OCI-M2 (cell line): ENCODE data around the gene EVI2A.
"Not testable (repeated sequence)": the region's sequence is repeated elsewhere in the genome, so short reads cannot be mapped to it uniquely, and the experiment has no call there.

ENCODE experiments used
- DNase-seq: peaks from one replicate; lab custom pipeline; 2025; ENCODE audit not compliant: unreplicated experiment; lab: John Stamatoyannopoulos, UW

The EVI2A gene, protein sequence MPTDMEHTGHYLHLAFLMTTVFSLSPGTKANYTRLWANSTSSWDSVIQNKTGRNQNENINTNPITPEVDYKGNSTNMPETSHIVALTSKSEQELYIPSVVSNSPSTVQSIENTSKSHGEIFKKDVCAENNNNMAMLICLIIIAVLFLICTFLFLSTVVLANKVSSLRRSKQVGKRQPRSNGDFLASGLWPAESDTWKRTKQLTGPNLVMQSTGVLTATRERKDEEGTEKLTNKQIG

DNA sequence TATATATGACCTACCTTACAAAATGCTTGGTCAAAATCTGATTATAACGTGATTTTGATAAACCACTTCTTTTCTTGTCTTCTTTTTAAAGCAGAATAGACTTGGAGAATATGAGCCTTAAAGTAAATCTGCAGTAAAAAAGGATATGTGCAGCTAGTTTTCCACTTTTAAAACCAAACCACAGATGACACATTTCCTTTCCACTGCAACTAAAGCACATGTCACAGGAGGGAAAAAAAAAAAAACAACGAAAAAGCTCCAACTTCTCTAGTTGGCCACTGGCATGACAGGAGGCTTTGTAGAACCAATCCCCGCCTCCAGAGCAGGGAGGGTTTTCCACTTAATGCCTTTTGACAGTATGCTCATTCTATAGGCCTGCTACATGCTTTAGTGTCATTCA, at the start of gene EVI2A:
Gene EVI2A (minus strand): TSS at position 142 of the 400 bp plus-strand sequence. CDS start 2,609 bp downstream, outside the sequence.
- no peak for DNase-seq

DNA sequence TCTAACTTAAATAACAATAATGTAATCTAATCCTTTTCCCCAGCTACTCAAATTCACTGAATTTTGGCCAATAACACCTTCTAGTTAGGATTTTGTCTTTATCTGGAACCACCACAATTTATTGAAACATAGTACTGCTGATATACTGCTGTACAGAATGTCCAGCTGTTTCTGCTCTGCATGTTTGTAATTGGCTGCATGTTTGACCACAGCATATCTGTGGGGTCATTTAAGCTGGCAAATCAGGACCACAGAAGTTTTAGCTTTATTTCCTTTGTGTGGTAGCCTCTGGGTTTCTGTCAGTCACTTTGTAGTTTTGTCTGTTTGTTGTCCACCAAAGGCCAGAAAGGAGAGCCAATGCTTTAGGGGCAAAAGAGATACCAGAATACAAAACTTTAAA, 47.8 kb upstream of the EVI2A start:
- DNase-seq, result no peak

DNA sequence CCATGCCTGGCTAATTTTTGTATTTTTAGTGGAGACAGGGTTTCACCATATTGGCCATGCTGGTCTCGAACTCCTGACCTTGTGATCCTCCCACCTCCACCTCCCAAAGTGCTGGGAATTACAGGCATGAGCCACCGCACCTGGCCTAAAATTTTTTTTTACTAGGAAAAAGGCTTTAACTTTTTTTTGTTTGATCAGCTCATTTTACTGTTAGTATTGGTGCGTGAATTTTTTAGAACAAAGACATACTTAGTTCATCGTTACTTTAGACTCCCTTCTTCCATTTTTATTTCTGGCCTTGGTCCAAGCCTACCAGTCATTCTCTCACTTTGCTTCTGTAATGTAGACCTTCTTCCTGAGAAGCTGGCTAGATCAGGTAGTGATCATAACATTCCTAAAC, 44.7 kb upstream of the EVI2A start:
- DNase-seq, result no peak

DNA sequence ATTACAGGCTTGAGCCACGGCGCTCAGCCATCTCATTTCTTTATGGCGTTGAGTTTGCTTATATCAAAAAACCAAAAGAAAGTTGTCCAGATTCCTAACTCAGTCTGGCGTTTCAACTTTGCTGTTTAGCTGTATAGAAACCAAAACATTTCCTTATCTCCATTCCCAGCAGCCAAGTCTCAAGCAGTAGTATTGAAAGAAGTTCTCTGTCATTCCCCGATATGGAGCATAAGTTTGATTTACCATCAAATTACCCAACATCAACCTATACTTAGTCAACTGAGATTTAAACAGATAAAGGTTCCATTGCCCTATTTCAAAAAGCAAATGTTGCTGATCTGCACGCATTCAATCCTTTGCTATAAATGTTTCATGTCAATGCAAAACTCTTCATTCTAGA, 42.6 kb upstream of the EVI2A start:
- DNase-seq, result no peak

DNA sequence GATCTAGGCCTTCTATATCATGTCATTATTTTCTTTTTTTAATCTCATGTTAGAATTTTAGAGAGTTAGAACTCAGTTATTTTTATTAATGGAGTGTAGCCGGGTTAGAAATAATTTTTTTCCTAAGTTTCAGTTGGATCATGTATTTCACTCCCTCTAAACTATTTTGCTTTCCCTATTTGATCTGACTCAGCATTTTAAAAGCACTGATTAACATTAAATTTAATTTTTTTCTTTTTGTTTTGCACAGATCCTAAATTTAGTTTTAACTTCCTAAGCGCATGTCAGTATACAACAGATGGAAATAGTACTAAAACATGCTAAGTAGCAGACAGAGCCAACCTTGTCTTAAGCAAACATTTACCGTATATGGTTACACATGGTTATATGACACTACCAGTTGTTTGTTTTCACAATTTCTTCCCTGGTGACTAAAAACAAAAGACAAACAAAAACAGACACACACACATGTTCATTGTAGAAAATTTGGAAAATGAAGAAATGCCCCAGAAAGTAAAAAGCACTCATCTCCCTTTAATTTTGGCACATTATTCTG, 36.5 kb upstream of the EVI2A start:
- no peak for DNase-seq

DNA sequence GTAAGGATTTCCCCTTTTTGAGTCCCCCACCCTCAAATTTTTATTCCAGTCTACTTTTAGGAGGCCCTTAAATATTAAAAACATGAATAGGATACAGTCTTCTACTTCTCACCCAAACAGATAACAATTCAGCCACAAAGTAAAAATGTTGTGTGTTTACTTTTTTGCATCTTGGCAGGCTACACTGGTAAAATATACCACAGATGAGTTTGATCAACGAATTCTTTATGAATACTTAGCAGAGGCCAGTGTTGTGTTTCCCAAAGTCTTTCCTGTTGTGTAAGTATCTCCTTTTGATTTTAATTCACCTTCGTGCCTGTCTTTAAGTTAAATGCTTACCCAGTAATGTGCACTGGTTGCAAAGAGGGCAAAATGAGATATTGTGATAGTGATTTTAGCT, 35.7 kb upstream of the EVI2A start:
- DNase-seq, result no peak

DNA sequence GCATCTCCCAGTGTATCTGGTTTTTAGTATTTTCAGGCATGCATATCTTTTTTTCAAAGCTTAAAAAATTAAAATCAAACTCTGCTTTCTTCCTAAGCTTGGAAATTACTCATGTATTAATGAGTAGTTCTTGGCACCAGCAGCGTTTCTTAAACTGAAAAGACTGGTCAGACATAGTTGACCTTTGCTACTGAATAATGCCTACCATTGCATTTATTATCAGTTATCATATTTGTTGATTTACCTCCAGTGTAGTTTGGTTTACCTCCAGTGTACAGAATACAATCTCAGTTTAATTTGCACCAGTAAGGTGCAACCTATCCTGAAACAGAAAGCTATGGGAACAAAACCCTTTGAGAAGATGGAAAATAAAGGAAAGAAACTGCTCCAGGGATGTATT, 34.5 kb upstream of the EVI2A start:
- no peak for DNase-seq

DNA sequence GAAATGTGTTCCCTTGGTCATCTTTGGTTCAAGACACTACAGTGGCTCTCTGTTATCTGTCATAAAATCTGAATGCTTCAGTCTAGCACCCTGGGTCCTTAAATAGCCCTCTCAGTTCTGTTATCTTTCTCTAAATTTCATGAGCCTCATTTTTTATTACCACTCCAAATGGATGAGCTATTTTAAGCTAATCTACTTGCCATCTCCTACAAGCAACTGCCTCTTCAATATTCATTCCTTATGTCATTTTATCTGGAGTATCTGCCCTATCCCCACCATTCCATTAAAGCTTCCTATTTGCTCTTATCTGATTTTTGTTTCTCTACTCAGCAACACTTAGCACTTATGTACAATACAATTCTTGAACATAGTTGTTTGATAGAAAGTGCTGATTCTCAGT, 28.0 kb upstream of the EVI2A start:
- no peak for DNase-seq

DNA sequence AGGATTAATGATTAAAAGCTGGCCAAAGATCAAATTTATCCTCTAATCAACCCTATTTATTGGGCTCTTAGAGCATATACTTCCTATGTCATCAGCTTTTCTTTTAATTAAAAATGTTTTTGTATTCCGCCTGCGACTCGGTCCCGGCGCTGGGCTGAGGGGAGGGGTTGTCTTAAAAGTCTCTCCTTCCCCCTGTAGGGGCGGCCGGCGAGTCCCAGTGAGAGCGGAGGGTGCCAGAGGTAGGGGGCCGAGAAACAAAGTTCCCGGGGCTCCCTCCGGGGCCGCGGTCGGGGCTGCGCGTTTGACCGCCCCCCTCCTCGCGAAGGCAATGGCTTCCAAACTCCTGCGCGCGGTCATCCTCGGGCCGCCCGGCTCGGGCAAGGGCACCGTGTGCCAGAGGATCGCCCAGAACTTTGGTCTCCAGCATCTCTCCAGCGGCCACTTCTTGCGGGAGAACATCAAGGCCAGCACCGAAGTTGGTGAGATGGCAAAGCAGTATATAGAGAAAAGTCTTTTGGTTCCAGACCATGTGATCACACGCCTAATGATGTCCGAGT, 23.8 kb upstream of the EVI2A start:
- DNase-seq, result not testable (repeated sequence)

DNA sequence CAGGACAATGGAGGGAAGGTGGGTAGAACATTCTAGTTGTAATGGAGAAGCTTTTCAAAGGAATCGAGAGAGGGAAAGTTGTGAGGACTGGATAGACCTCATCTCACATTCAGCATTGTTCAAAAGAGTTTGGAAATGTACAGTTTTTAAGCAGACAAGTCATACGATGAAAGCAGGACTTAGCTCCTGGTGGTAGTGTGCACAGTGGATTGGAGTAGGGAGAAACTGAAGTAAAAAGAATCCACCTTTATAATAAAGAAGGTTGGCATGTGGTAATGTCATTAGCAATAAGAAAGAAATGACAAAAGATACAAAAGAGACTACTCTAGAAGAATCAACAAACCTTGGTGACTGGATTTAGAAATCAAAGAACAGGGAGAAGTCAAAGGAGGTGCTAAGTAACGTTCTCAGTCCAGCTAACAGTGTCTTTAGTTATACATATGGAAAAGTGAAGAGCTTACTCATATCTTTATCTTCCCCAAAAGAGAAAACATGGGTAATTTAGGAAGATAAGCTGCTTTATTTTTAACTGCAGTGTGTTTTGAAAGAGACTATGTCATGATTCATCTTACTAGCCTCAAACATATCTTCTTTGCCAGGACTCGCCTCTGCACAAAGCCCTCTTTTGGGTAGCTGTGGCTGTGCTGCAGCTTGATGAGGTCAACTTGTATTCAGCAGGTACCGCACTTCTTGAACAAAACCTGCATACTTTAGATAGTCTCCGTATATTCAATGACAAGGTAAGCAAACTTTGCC, 18.7 kb upstream of the EVI2A start:
- DNase-seq, result peak; percentile 47

DNA sequence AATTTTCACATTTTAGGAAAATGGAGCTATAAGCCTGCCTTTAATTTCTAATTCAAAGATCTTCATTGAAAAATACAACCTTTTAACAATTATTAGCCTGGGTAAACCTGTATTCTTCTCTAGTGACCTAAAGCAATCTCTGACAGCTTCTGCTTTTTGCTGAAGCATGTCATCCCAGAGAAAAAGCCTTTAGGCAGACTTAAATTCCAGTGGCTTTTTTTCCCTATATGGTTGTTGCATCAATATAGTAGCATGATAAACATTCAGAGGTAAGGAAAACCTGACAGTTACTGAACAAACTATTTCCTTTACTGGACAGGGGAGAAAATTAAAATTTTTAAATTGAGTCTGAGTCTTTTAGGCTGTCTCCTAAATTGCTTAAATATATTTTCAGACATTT, 7.8 kb upstream of the EVI2A start:
- DNase-seq, result no peak

DNA sequence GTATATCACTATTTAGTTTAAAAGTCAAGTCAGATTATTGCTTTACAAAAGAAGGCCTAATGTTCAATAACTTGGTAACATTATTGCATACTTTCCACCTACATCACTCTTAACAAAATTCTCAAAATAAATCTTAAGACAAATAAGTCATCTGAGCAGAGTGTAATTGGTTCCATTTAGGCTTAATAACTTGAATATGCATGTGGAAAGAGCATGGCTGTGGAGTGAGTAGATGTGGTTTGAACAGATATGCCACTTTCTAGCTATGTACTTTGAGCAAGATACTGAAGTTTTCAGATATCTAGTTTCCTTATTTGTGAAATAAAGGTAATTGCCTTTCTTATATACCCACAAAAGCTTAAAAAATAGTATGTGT, 6.7 kb upstream of the EVI2A start:
- DNase-seq, result no peak

DNA sequence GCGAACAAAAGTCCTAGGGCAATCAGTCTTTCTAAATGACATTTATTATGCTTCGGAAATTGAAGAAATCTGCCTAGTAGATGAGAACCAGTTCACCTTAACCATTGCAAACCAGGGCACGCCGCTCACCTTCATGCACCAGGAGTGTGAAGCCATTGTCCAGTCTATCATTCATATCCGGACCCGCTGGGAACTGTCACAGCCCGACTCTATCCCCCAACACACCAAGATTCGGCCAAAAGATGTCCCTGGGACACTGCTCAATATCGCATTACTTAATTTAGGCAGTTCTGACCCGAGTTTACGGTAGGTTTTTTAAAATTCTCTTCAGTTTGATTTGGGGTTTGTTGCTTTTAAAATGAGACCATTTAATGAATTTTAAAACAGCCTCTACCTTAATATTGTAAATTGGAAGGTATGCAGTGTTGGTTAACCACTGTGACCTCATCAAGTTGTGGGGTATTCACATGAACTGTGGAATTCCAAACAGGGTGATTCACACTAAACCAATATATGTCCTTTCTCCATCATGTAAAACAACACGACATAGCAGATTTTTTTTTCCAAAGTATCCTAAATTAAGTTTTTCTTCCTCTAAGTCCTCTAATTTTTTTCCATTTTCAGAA, 6.2 kb upstream of the EVI2A start:
- no peak for DNase-seq

DNA sequence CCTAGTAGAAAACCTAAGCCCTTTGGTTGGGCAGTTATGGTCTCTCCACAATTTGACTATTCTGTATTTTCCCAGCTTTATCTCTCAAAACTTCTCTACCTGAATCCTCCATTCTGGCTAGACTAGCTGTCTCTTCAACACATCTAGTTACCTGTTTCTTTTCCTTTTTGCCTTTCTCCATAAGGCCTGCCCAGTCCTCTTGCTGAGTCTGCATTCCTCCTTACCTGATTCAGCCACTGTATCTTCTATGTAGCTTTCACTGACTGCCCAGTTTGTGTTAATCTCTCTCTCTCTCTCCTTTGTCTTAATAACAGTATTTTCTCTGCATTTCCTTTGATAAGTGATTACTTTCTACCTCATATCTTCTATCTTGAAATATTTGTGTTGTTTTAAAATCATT, 2.1 kb upstream of the EVI2A start:
- DNase-seq, result no peak

DNA sequence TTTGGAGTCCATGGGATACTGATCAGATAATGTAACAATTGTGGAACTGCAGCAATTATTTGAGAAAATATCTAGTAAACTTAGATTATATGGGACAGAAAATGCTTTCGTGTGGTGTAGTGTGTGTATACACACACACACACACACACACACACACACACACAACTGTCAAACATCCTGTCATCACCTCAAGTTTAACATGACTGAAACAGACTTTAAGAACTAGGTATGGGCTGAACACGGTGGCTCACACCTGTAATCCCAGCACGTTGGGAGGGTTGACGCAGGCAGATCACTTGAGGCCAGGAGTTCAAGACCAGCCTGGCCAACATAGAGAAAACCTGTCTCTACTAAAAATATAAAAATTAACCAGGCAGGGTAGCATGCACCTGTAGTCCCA, 544 bp upstream of the EVI2A start:
- DNase-seq, result no peak

DNA sequence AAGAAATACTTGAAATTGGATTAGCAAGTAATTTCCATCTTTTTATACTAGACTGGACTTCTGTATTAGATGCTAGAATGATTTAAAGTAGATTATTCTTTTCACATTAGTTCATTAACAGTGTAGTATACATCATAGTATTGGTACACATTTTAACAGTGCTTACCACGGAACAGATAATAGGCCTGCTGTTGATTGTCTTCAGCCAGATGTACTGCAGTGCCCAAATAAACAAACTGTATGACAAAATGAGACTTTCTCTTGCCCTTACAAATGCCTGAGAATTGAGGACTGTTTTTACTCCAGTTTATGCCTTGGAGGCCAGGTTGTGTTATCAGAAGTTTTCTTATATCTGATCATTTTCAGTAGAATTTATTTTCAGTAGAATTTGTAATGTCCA, 631 bp downstream of the EVI2A start:
- no peak for DNase-seq

DNA sequence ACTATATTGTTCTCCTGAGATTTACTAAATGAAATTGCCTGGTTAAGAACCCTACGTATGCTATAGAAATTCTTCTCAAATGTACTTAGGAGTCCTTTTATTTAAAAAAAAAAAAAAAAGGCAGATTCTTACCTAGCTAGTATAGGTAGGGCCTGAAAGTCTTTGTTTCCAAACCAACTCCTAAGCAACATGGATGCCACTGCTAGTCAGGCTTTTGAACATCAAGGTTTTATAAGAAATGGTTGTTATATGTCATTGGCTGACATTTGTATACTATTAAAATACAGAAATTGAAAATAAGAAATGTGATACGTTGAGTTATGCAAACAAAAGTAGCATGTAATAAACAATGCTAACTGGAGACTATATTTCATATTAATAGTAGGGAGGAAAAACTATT, 1.2 kb downstream of the EVI2A start:
- DNase-seq, result no peak

DNA sequence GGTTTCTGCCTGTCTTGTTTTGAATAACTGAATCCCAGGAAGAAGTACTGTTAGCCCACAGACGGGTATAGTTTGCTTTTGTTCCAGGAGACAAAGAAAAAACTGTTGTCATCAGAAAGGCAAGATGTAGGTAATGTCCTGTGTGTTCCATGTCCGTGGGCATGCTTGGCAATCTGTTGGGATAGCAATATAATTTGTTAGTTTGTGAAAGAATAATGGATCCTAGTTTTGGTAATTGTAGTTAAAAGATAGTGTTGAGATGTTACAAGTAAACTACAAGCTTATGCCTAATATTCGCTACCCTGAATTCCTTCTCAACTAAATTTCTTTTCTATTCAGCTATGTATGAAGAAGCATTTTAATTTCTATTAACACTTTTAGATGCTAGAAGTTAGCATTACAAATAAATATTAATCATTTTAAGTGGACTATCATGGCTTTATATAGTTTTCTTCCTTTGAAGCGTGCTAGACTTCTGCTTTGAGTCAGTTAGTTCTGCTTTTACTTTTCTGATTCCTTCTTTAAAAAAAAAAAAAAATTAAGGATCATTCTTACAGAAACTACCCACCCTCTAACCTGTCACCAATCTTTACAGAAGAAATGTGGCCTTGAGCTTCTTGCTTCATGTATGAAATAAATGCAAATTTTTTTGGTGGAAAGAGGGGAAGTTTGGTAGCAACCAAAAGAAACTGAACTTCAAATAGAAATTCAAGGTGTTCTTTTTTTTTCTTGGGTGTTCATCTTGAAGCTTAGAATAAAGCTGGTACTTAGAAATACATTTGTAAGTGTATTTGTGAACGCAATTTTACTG, 2.4 kb downstream of the EVI2A start:
- no peak for DNase-seq

DNA sequence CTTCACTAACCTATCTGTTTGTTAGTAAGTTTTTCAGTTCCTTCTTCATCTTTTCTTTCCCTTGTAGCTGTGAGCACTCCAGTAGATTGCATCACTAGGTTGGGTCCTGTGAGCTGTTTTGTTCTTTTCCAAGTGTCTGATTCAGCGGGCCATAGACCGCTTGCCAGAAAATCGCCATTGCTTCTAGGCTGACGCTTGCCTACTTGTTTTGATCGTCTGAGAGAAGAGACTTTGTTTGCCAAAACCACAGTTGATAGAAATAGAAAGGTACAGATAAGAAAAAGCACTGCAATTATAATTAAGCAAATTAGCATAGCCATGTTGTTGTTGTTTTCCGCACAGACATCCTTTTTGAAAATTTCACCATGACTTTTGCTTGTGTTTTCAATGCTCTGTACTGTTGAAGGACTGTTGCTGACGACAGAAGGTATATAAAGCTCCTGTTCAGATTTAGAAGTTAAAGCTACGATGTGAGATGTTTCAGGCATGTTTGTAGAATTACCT, 3.1 kb downstream of the EVI2A start:
- DNase-seq, result no peak

DNA sequence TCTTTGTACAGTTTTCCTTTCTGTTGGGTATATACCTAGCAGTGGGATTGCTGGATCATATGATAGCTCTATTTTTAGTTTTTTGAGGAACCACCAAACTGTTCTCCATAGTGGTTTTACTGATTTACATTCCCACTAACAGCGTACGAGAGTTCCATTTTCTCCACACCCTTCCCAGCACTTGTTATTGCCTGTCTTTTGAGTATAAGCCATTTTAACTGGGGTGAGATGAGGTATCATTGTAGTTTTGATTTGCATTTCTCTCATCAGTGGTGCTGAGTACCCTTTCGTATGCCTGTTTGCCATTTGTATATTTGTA, 6.7 kb downstream of the EVI2A start:
- DNase-seq, result no peak
